ENCODE data around the gene CNOT11. TPM values are rescaled to one million over a fixed set of nuclear protein-coding genes. Genes with fewer than 3 reads are reported as not detected.

Gene CNOT11
- total and polyA plus RNA-seq, 5 donors from 2014 or later, result 63.8 to 76.2 (median 69.0) TPM

DNA sequence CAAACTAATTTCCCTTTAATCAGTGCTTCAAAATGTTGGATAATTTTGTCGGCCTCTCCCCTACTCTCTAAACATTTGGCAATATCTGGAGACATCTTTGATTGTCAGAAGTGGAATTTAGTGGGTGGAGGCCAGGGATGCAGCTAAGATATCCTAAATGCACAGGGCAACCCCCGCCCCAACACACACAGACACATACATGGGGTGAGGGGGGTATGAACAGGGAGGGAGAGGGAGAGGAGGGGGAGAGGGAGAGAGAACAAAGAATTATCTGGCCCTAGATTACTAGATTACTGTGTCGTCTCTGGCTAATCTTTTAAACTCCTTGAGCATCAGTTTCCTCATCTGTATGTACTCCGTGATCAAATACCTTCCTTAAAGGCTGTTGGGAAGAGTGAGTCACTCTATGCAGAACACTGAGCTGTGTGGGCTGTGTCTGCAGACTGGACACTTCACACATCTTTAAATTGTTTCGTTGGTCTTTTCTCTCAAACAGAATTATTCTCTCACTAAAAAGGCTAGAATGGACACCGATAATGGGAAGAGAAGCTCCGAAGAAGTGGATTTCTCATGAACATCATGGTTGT lies 52.9 kb downstream of the CNOT11 start:
- peak overlapping the region; percentile 95 to 100 (median 96) for H3K4me3 Mint-ChIP-seq
- H3K9me3 Mint-ChIP-seq, result peaks cover 0 to 2% (median 0%) of the 10 kb centered on the region in 7 donors
- Histone ChIP-seq H3K27ac (ENCODE audit: insufficient read depth, low read length, poor library complexity, severe bottlenecking) (peak overlapping the region; percentile 96), H3K4me3 (ENCODE audit: low read depth, low read length) (peak overlapping the region; percentile 92), H3K4me1 (ENCODE audit: control insufficient read depth, insufficient read depth, low read length, poor library complexity, severe bottlenecking) (peaks cover 75% of the 10 kb centered on the region), H3K36me3 (ENCODE audit: control insufficient read depth, insufficient read depth, low read length) (peaks cover 15% of the 10 kb centered on the region), H3K9me3 (ENCODE audit: control insufficient read depth in 2 of 2, low read length in 2 of 2) (no peaks in the 10 kb centered on the region), H3K27me3 (ENCODE audit: control insufficient read depth, insufficient read depth, low read length) (no peaks in the 10 kb centered on the region)
- peaks cover 29% of the 10 kb centered on the region for H3K36me3 Mint-ChIP-seq
- H3K27ac Mint-ChIP-seq, result peak overlapping the region; percentile 97 to 99 (median 98)
- no peak for ATAC-seq (ENCODE audit: low read depth in 2 of 2)
- DNase-seq, result no peak
- H3K27me3 Mint-ChIP-seq, result peaks cover under 1% of the 10 kb centered on the region
- H3K4me1 Mint-ChIP-seq, result peaks cover 17 to 80% (median 63%) of the 10 kb centered on the region in 4 donors

- Mint-ChIP-seq H3K27ac (peak overlapping the region; percentile 97 to 99 (median 98)), H3K4me1 (peaks cover 21 to 80% (median 64%) of the 10 kb centered on the region in 4 donors), H3K27me3 (peaks cover 5% of the 10 kb centered on the region), H3K9me3 (peaks cover 0 to 2% (median 0%) of the 10 kb centered on the region in 7 donors), H3K36me3 (peaks cover 28% of the 10 kb centered on the region), H3K4me3 (peak overlapping the region; percentile 95 to 100 (median 96))
- Histone ChIP-seq H3K27me3 (ENCODE audit: control insufficient read depth, insufficient read depth, low read length) (no peaks in the 10 kb centered on the region), H3K36me3 (ENCODE audit: control insufficient read depth, insufficient read depth, low read length) (peaks cover 13% of the 10 kb centered on the region), H3K27ac (ENCODE audit: insufficient read depth, low read length, poor library complexity, severe bottlenecking) (peak overlapping the region; percentile 96), H3K4me3 (ENCODE audit: low read depth, low read length) (peak overlapping the region; percentile 92), H3K4me1 (ENCODE audit: control insufficient read depth, insufficient read depth, low read length, poor library complexity, severe bottlenecking) (peaks cover 75% of the 10 kb centered on the region), H3K9me3 (ENCODE audit: control insufficient read depth in 2 of 2, low read length in 2 of 2) (no peaks in the 10 kb centered on the region)
- ATAC-seq (ENCODE audit: low read depth in 2 of 2), result no peak
- peak in 1 of 3 donors; percentile 16 for DNase-seq
These were observed 53.7 kb downstream of the CNOT11 start for GRCh38 chr2:101306410-101306809.

DNA sequence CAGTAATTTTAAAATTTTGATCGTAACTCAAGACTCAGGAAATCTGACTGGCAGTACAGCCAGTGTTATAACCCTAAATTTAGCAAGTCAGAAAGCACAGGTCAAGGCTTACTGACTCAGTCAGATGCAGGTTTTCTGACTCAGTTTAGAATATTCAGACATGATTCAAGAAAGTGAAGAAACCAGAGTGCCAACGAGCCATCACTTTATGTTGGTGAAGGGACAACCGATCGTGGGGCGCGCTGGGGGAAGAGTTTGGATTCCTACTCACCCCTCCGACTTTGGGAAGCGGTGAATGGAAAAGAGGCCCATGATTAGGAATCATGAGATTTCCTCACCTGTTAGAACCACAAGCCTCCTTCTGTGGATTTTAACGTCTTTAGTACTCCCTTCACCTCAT lies 54.8 kb downstream of the CNOT11 start:
- peak overlapping the region; percentile 96 for H3K27ac ChIP-seq (ENCODE audit: insufficient read depth, low read length, poor library complexity, severe bottlenecking)
- Mint-ChIP-seq H3K9me3 (peaks cover 0 to 2% (median 0%) of the 10 kb centered on the region in 7 donors), H3K36me3 (peaks cover 19% of the 10 kb centered on the region), H3K4me1 (peaks cover 24 to 76% (median 62%) of the 10 kb centered on the region in 4 donors), H3K4me3 (peak overlapping the region; percentile 95 to 100 (median 96)), H3K27me3 (peaks cover 5% of the 10 kb centered on the region), H3K27ac (peak overlapping the region; percentile 97 to 99 (median 98))
- peaks cover 70% of the 10 kb centered on the region for H3K4me1 ChIP-seq (ENCODE audit: control insufficient read depth, insufficient read depth, low read length, poor library complexity, severe bottlenecking)
- H3K4me3 ChIP-seq (ENCODE audit: low read depth, low read length), result peak overlapping the region; percentile 92
- H3K9me3 ChIP-seq (ENCODE audit: control insufficient read depth in 2 of 2, low read length in 2 of 2), result no peaks in the 10 kb centered on the region
- ATAC-seq (ENCODE audit: low read depth in 2 of 2) (no peak), DNase-seq (peak in 1 of 3 donors; percentile 23)
- peaks cover 5% of the 10 kb centered on the region for H3K36me3 ChIP-seq (ENCODE audit: control insufficient read depth, insufficient read depth, low read length)
- H3K27me3 ChIP-seq (ENCODE audit: control insufficient read depth, insufficient read depth, low read length), result no peaks in the 10 kb centered on the region

- Mint-ChIP-seq H3K27ac (peak overlapping the region; percentile 97 to 99 (median 98)), H3K4me1 (peaks cover 24 to 72% (median 58%) of the 10 kb centered on the region in 4 donors), H3K4me3 (peak overlapping the region; percentile 95 to 100 (median 96)), H3K9me3 (peaks cover 0 to 2% (median 0%) of the 10 kb centered on the region in 7 donors), H3K27me3 (peaks cover 5% of the 10 kb centered on the region), H3K36me3 (peaks cover 17% of the 10 kb centered on the region)
- ATAC-seq (ENCODE audit: low read depth in 2 of 2) (peak; percentile 3 to 4), DNase-seq (peak in 2 of 3 donors; percentile 44 to 50)
- H3K4me1 ChIP-seq (ENCODE audit: control insufficient read depth, insufficient read depth, low read length, poor library complexity, severe bottlenecking), result peaks cover 65% of the 10 kb centered on the region
- H3K27me3 ChIP-seq (ENCODE audit: control insufficient read depth, insufficient read depth, low read length), result no peaks in the 10 kb centered on the region
- peak overlapping the region; percentile 92 for H3K4me3 ChIP-seq (ENCODE audit: low read depth, low read length)
- peak overlapping the region; percentile 96 for H3K27ac ChIP-seq (ENCODE audit: insufficient read depth, low read length, poor library complexity, severe bottlenecking)
- H3K36me3 ChIP-seq (ENCODE audit: control insufficient read depth, insufficient read depth, low read length), result peaks cover under 1% of the 10 kb centered on the region
- no peaks in the 10 kb centered on the region for H3K9me3 ChIP-seq (ENCODE audit: control insufficient read depth in 2 of 2, low read length in 2 of 2)
These were observed 55.3 kb downstream of the CNOT11 start for GRCh38 chr2:101307950-101308431.

DNA sequence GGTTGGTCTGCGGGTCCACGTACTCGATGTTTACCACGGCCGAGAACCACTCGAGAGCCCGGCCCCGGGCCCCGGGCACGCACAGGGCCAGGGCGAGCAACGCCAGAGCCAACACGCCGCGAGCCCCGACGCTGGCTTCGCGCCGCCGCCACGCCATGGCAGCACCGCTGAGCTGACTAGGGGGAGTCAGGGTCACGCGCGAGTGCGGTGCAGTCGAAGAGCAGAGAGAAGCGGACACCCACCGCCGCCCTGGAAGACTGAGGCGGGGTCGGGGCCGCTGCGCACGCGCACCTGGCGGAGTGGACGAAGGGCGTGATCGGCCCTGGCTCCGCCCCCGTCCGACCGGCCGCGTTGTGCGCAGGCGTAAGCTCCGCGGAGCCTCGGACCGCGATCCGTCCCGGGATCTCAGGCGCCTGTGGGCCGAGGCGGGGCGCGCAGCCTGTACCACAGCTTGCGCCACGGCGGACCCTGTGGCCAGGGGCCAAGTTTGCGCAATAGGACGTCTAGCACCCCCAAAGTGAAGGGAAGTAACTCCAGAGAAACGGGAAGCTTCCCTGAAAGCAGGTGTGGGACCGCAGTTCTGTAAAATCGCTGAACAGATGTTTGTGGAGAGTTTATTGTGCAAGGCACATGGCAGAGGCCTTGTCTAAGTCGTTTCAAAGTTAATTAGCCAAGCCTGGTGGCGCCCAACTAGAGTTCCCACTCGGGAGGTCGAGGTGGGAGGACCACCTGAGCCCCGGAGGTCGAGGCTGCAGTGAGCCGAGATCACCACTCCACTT lies 55.9 kb downstream of the CNOT11 start, which contains the start of gene RNF149:
Gene RNF149, minus strand, starts transcription at position 270 of the 779 bp plus-strand sequence. Its CDS starts 113 bp downstream, at position 157.
- H3K27ac Mint-ChIP-seq, result peak within 1 kb of the TSS; percentile 97 to 99 (median 98)
- H3K4me1 ChIP-seq (ENCODE audit: control insufficient read depth, insufficient read depth, low read length, poor library complexity, severe bottlenecking), result peaks cover 61% of the 10 kb centered on the region
- H3K36me3 Mint-ChIP-seq, result peaks cover 16% of the 10 kb centered on the region

GRCh38 chr2:101310090-101310833 lies 57.6 kb downstream of the CNOT11 start:
- H3K4me3 ChIP-seq (ENCODE audit: low read depth, low read length), result peak overlapping the region; percentile 47
- H3K27me3 ChIP-seq (ENCODE audit: control insufficient read depth, insufficient read depth, low read length), result no peaks in the 10 kb centered on the region
- peaks cover 5% of the 10 kb centered on the region for H3K27me3 Mint-ChIP-seq
- H3K27ac Mint-ChIP-seq, result peak overlapping the region; percentile 86 to 91 (median 87)
- H3K27ac ChIP-seq (ENCODE audit: insufficient read depth, low read length, poor library complexity, severe bottlenecking), result peak overlapping the region; percentile 68
- H3K36me3 ChIP-seq (ENCODE audit: control insufficient read depth, insufficient read depth, low read length), result no peaks in the 10 kb centered on the region
- H3K9me3 ChIP-seq (ENCODE audit: control insufficient read depth in 2 of 2, low read length in 2 of 2), result no peaks in the 10 kb centered on the region
- peaks cover 21 to 55% (median 43%) of the 10 kb centered on the region in 4 donors for H3K4me1 Mint-ChIP-seq
- peak overlapping the region; percentile 84 to 98 (median 95) for H3K4me3 Mint-ChIP-seq
- peaks cover 12% of the 10 kb centered on the region for H3K36me3 Mint-ChIP-seq
- H3K9me3 Mint-ChIP-seq, result peaks cover 0 to 2% (median 0%) of the 10 kb centered on the region in 7 donors
- no peak for ATAC-seq (ENCODE audit: low read depth in 2 of 2)
- H3K4me1 ChIP-seq (ENCODE audit: control insufficient read depth, insufficient read depth, low read length, poor library complexity, severe bottlenecking), result peaks cover 44% of the 10 kb centered on the region
- DNase-seq, result no peak

More for the DNA sequence above, 55.9 kb downstream of the CNOT11 start, which contains the start of gene RNF149:
- Histone ChIP-seq H3K9me3 (ENCODE audit: control insufficient read depth in 2 of 2, low read length in 2 of 2) (no peaks in the 10 kb centered on the region), H3K27me3 (ENCODE audit: control insufficient read depth, insufficient read depth, low read length) (no peaks in the 10 kb centered on the region), H3K36me3 (ENCODE audit: control insufficient read depth, insufficient read depth, low read length) (no peaks in the 10 kb centered on the region), H3K27ac (ENCODE audit: insufficient read depth, low read length, poor library complexity, severe bottlenecking) (peak within 1 kb of the TSS; percentile 96), H3K4me3 (ENCODE audit: low read depth, low read length) (peak within 1 kb of the TSS; percentile 92)
- H3K4me3 Mint-ChIP-seq, result peak within 1 kb of the TSS; percentile 95 to 100 (median 96)
- peak; percentile 90 for DNase-seq
- H3K9me3 Mint-ChIP-seq, result peaks cover 0 to 2% (median 0%) of the 10 kb centered on the region in 7 donors
- H3K4me1 Mint-ChIP-seq, result peaks cover 24 to 71% (median 57%) of the 10 kb centered on the region in 4 donors
- ATAC-seq (ENCODE audit: low read depth in 2 of 2), result peak; percentile 66 to 70
- H3K27me3 Mint-ChIP-seq, result peaks cover 5% of the 10 kb centered on the region

All from CD4-positive, CD25-positive, alpha-beta regulatory T cell (primary cell).